H1 (cell line): Measurements from ENCODE around the gene ARPP21. TPM values are rescaled to one million over a fixed set of nuclear protein-coding genes. Genes with fewer than 3 reads are reported as not detected.

ENCODE experiments used
- CTCF ChIA-PET: fragments of 300-600 bp; sonication (Branson Sonifier 250); formaldehyde crosslinking; loops from one replicate; lab custom pipeline; 2021; ENCODE audit not compliant: partially characterized antibody; lab: Charles Lee
- POLR2A ChIA-PET: fragments of 300-600 bp; sonication (Branson Sonifier 250); formaldehyde crosslinking; loops from one replicate; lab custom pipeline; 2021; ENCODE audit warnings: inconsistent platforms; ENCODE audit not compliant: partially characterized antibody; lab: Charles Lee
- DNase-seq, 2 experiments: peaks; one replicate each; pipeline versions ENCODE4 v3.0.0 to v3.0.0-alpha.2; 2010 to 2022; ENCODE audit warnings: low spot score in 2 of 2, low read depth in 1 of 2, mixed read lengths in 1 of 2
- FAIRE-seq: peaks from 2 replicates; lab custom pipeline; 2011; peaks lifted over from hg19 to GRCh38; lab: Jason Lieb, UNC
- H2AFZ ChIP-seq: 2 replicates; pipeline ENCODE4 v1.8.1; 2012; ENCODE audit warnings: low read length, inconsistent platforms
- H2AK5ac ChIP-seq: 2 replicates; pipeline ENCODE4 v1.6.1; 2013; ENCODE audit warnings: low read depth, low read length
- H2BK120ac ChIP-seq: replicated peaks from 2 replicates; pipeline ENCODE3; 2013; ENCODE audit warnings: low read depth, low read length, inconsistent platforms
- H2BK12ac ChIP-seq: 2 replicates; pipeline ENCODE4 v1.6.1; 2013; ENCODE audit warnings: low read depth, low read length
- H2BK15ac ChIP-seq: 2 replicates; pipeline ENCODE4 v1.6.1; 2013; ENCODE audit warnings: low read length
- H2BK20ac ChIP-seq: 2 replicates; pipeline ENCODE4 v1.6.1; 2013; ENCODE audit warnings: low read length
- H2BK5ac ChIP-seq: 2 replicates; pipeline ENCODE4 v1.6.1; 2013; ENCODE audit warnings: low read depth, low read length
- H3K14ac ChIP-seq: 2 replicates; pipeline ENCODE4 v1.6.1; 2013; ENCODE audit warnings: inconsistent platforms; ENCODE audit not compliant: insufficient read length
- H3K18ac ChIP-seq: 2 replicates; pipeline ENCODE4 v1.6.1; 2013; ENCODE audit warnings: low read length; ENCODE audit errors: extremely low read depth
- H3K23ac ChIP-seq: 2 replicates; pipeline ENCODE4 v1.6.1; 2013; ENCODE audit warnings: inconsistent platforms; ENCODE audit not compliant: insufficient read length
- H3K23me2 ChIP-seq: 2 replicates; pipeline ENCODE4 v1.6.1; 2013; ENCODE audit warnings: low read depth, low read length
- H3K27ac ChIP-seq: 2 replicates; pipeline ENCODE4 v1.6.1; 2011; ENCODE audit warnings: low read depth, low read length, inconsistent platforms
- H3K27me3 ChIP-seq, 4 experiments: replicated peaks in 1 of 4; 1 replicate in 1 of 4; 2 replicates in 3 of 4; pipeline versions ENCODE4 v1.6.1 to v1.8.1; 2011 to 2013; ENCODE audit warnings: low read length in 3 of 4, mild to moderate bottlenecking in 3 of 4, inconsistent platforms in 2 of 4, mixed read lengths in 2 of 4, moderate library complexity in 1 of 4; ENCODE audit not compliant: control insufficient read depth in 3 of 4, insufficient read depth in 3 of 4; ENCODE audit errors: extremely low read depth in 1 of 4
- H3K36me3 ChIP-seq, 4 experiments: 2 replicates each; pipeline versions ENCODE4 v1.6.1 to v1.8.1; 2011 to 2013; ENCODE audit warnings: mild to moderate bottlenecking in 4 of 4, low read length in 3 of 4, moderate library complexity in 2 of 4, control low read depth in 1 of 4, inconsistent platforms in 1 of 4; ENCODE audit not compliant: insufficient read depth in 4 of 4, control insufficient read depth in 2 of 4
- H3K4ac ChIP-seq: replicated peaks from 2 replicates; pipeline ENCODE3; 2013; ENCODE audit warnings: low read length, low read depth, mixed read lengths, inconsistent platforms; ENCODE audit not compliant: insufficient read length
- H3K4me1 ChIP-seq, 4 experiments: replicated peaks in 1 of 4; 1 replicate in 1 of 4; 2 replicates in 3 of 4; pipeline versions ENCODE4 v1.6.1 to v1.8.1; 2011 to 2013; ENCODE audit warnings: low read length in 3 of 4, inconsistent platforms in 2 of 4, mixed read lengths in 1 of 4; ENCODE audit not compliant: insufficient read depth in 4 of 4, control insufficient read depth in 3 of 4
- H3K4me2 ChIP-seq, 2 experiments: 2 replicates each; pipeline versions ENCODE4 v1.6.1 to v1.8.1; 2011 to 2013; ENCODE audit warnings: low read depth in 2 of 2, low read length in 2 of 2, control low read depth in 1 of 2, inconsistent platforms in 1 of 2, mild to moderate bottlenecking in 1 of 2; ENCODE audit not compliant: insufficient read depth in 1 of 2
- H3K4me3 ChIP-seq, 4 experiments: fragments of 200-600, 300-600 bp in 1 of 4; sonication (generic), shearing (Covaris generic), sonication (Bioruptor Twin) in 1 of 4; 2 replicates each; pipeline versions ENCODE4 v1.5.1 to v1.8.1; 2011 to 2016; ENCODE audit warnings: low read length in 4 of 4, low read depth in 3 of 4, control low read depth in 2 of 4, inconsistent platforms in 2 of 4, mild to moderate bottlenecking in 2 of 4, mixed read lengths in 1 of 4, moderate library complexity in 1 of 4; ENCODE audit not compliant: insufficient read depth in 2 of 4; ENCODE audit errors: extremely low read depth in 1 of 4
- H3K56ac ChIP-seq: replicated peaks from 2 replicates; pipeline ENCODE3; 2013; ENCODE audit warnings: low read depth, mild to moderate bottlenecking, mixed read lengths, low read length, inconsistent platforms; ENCODE audit not compliant: insufficient read length
- H3K79me1 ChIP-seq: 2 replicates; pipeline ENCODE4 v1.6.1; 2013; ENCODE audit warnings: low read depth, low read length, control low read depth
- H3K79me2 ChIP-seq, 2 experiments: 2 replicates each; pipeline versions ENCODE4 v1.6.1 to v1.8.1; 2012 to 2013; ENCODE audit warnings: low read length in 2 of 2, mild to moderate bottlenecking in 2 of 2, inconsistent platforms in 1 of 2; ENCODE audit not compliant: insufficient read depth in 2 of 2, control insufficient read depth in 1 of 2
- H3K9ac ChIP-seq, 4 experiments: replicated peaks in 1 of 4; 1 replicate in 1 of 4; 2 replicates in 3 of 4; pipeline versions ENCODE4 v1.6.1 to v1.8.1; 2011 to 2013; ENCODE audit warnings: low read depth in 3 of 4, low read length in 3 of 4, control low read depth in 2 of 4, mild to moderate bottlenecking in 2 of 4, moderate library complexity in 2 of 4, inconsistent platforms in 1 of 4; ENCODE audit errors: extremely low read depth in 1 of 4
- H3K9me3 ChIP-seq, 2 experiments: 2 replicates each; pipeline versions ENCODE4 v1.6.1 to v1.8.1; 2012 to 2013; ENCODE audit warnings: mild to moderate bottlenecking in 2 of 2, moderate library complexity in 2 of 2, control low read depth in 1 of 2, inconsistent platforms in 1 of 2, low read depth in 1 of 2, low read length in 1 of 2, mixed read lengths in 1 of 2; ENCODE audit not compliant: insufficient read depth in 2 of 2
- H4K20me1 ChIP-seq, 2 experiments: replicated peaks in 1 of 2; 2 replicates each; pipeline versions ENCODE3 to v1.8.1; 2011 to 2013; ENCODE audit warnings: inconsistent platforms in 2 of 2, low read length in 2 of 2, mild to moderate bottlenecking in 1 of 2; ENCODE audit not compliant: insufficient read depth in 2 of 2, control insufficient read depth in 1 of 2
- H4K5ac ChIP-seq: 2 replicates; pipeline ENCODE4 v1.6.1; 2013; ENCODE audit warnings: low read length, low read depth, mixed read lengths, inconsistent platforms; ENCODE audit not compliant: insufficient read length
- H4K8ac ChIP-seq: 2 replicates; pipeline ENCODE4 v1.8.0; 2013; ENCODE audit warnings: mild to moderate bottlenecking, moderate library complexity, low read length, inconsistent platforms; ENCODE audit not compliant: insufficient read depth; ENCODE audit errors: extremely low read depth
- H4K91ac ChIP-seq: replicated peaks from 2 replicates; pipeline ENCODE3; 2013; ENCODE audit warnings: low read length, mixed read lengths, inconsistent platforms; ENCODE audit not compliant: insufficient read length
- CEBPB ChIP-seq: IDR thresholded peaks from 2 replicates; pipeline ENCODE4 v1.6.1; 2012; ENCODE audit warnings: low read depth, low read length
- CHD2 ChIP-seq: IDR thresholded peaks from 2 replicates; pipeline ENCODE4 v1.6.1; 2012; ENCODE audit warnings: low read length, improper control_type of control experiment
- E2F6 ChIP-seq: IDR thresholded peaks from 2 replicates; pipeline ENCODE4 v1.6.1; 2012; ENCODE audit warnings: inconsistent platforms
- FOSL1 ChIP-seq: IDR thresholded peaks from 2 replicates; pipeline ENCODE4 v1.6.1; 2011; ENCODE audit warnings: mild to moderate bottlenecking, low read depth, low read length, moderate library complexity; ENCODE audit not compliant: insufficient read depth
- HDAC2 ChIP-seq, 2 experiments: fragments of 300-600 bp in 1 of 2; sonication (generic) in 1 of 2; IDR thresholded peaks; 2 replicates each; pipeline ENCODE4 v1.6.1; 2011 to 2012; ENCODE audit warnings: low read depth in 2 of 2, low read length in 2 of 2, mild to moderate bottlenecking in 2 of 2, moderate library complexity in 2 of 2, borderline replicate concordance in 1 of 2, inconsistent platforms in 1 of 2
- JUN ChIP-seq: IDR thresholded peaks from 2 replicates; pipeline ENCODE4 v1.6.1; 2011; ENCODE audit warnings: low read depth, mild to moderate bottlenecking, improper control_type of control experiment, low read length
- KDM4A ChIP-seq: IDR thresholded peaks from one replicate; pipeline ENCODE4 v1.7.1; 2012; ENCODE audit warnings: low read depth, mild to moderate bottlenecking, moderate library complexity, low read length, inconsistent platforms; ENCODE audit not compliant: severe bottlenecking
- MAX ChIP-seq: IDR thresholded peaks from 2 replicates; pipeline ENCODE4 v1.6.1; 2012; ENCODE audit warnings: inconsistent platforms
- PHF8 ChIP-seq: fragments of 200-600 bp; sonication (generic); conservative IDR thresholded peaks from 2 replicates; pipeline ENCODE4 v1.7.1; 2012; ENCODE audit warnings: low read depth, mild to moderate bottlenecking, inconsistent platforms, low read length, moderate library complexity
- SP1 ChIP-seq: IDR thresholded peaks from 2 replicates; pipeline ENCODE4 v1.6.1; 2011; ENCODE audit warnings: low read depth, low read length
- TAF1 ChIP-seq: IDR thresholded peaks from 2 replicates; pipeline ENCODE4 v1.6.1; 2011; ENCODE audit warnings: mild to moderate bottlenecking, low read depth, low read length
- TBP ChIP-seq: IDR thresholded peaks from 2 replicates; pipeline ENCODE4 v1.6.1; 2011; ENCODE audit warnings: low read depth, low read length, improper control_type of control experiment
- TCF12 ChIP-seq: IDR thresholded peaks from 2 replicates; pipeline ENCODE4 v1.6.1; 2011; ENCODE audit warnings: low read depth, mild to moderate bottlenecking, low read length
- TEAD4 ChIP-seq: IDR thresholded peaks from 2 replicates; pipeline ENCODE4 v1.6.1; 2012; ENCODE audit warnings: low read depth, low read length, inconsistent platforms, mixed read lengths
- ZNF274 ChIP-seq: IDR thresholded peaks from 2 replicates; pipeline ENCODE4 v1.7.0; 2012; ENCODE audit warnings: low read length, borderline replicate concordance; ENCODE audit errors: extremely low read depth
- WGBS, 2 experiments: shearing (Covaris generic) in 1 of 2; methylation state at CpG; one replicate each; pipeline versions ENCODE4 v1.1.6 to v1.1.7; 2013 to 2015; ENCODE audit warnings: low lambda C conversion rate in 2 of 2, mixed read lengths in 2 of 2, inconsistent platforms in 1 of 2, low coverage in 1 of 2, missing lambda C conversion rate in 1 of 2; ENCODE audit not compliant: insufficient replicate concordance in 2 of 2, insufficient coverage in 1 of 2, insufficient read length in 1 of 2; ENCODE audit errors: extremely low coverage in 1 of 2, missing lambda C conversion rate in 1 of 2; 5-methylcytosine and 5-hydroxymethylcytosine counted together
- polyA plus RNA-seq, 7 experiments: library from polyadenylated mRNA; depleted of rRNA in 3 of 7; stranded (reverse) in 5 of 7; unstranded in 2 of 7; fragments of >200 nt in 5 of 7; fragments of 200-250 nt in 2 of 7; gene quantifications; 1 replicate in 5 of 7; 2 replicates in 1 of 7; 4 replicates in 1 of 7; pipeline versions ENCODE4 v1.2.1 to v1.2.3, GENCODE V29; 2011 to 2013; ENCODE audit warnings: missing spikeins in 2 of 7, mixed read lengths in 2 of 7
- total RNA-seq: library from RNA; stranded (reverse); fragmentation: NEBNext Ultra II Directional; extraction: Animal tissue kit (Norgen Biotek cat#: 25700); gene quantifications from 2 replicates; pipeline ENCODE4 v1.2.1, GENCODE V29; 2021

The ARPP21 gene
- total and polyA plus RNA-seq, 2 of the 8 experiments (the other 6 are each of a cell fraction or from before 2014, with no cell fraction given) = not detected

GRCh38 chr3:35814531-35814930 is 175.2 kb downstream of the ARPP21 start:
- no peak overlapping the region for H2BK20ac ChIP-seq
- no peaks in the 10 kb centered on the region for H3K79me2 ChIP-seq
- no peaks in the 10 kb centered on the region for H3K4me1 ChIP-seq
- 93% methylated on average over 4 of the region's 4 CpGs; no CpG with 5 or more reads in 1 of the 2 experiments for WGBS, 2 experiments
- no peak overlapping the region for H3K56ac ChIP-seq
- H2AFZ ChIP-seq = no peak overlapping the region
- DNase-seq = no peak
- H3K27me3 ChIP-seq = no peaks in the 10 kb centered on the region
- H2BK15ac ChIP-seq = no peak overlapping the region
- H4K5ac ChIP-seq = no peak overlapping the region
- no peak overlapping the region for H3K4ac ChIP-seq
- no peaks in the 10 kb centered on the region for H3K23me2 ChIP-seq
- H3K9me3 ChIP-seq = no peaks in the 10 kb centered on the region
- H2AK5ac ChIP-seq = no peak overlapping the region
- H3K27ac ChIP-seq = no peak overlapping the region
- H3K14ac ChIP-seq = no peak overlapping the region
- no peak overlapping the region for H2BK5ac ChIP-seq
- H4K8ac ChIP-seq = no peak overlapping the region
- H2BK120ac ChIP-seq = no peak overlapping the region
- no peak overlapping the region for H4K91ac ChIP-seq
- no peak overlapping the region for H3K4me3 ChIP-seq
- CTCF ChIA-PET = no interaction called here
- H3K36me3 ChIP-seq = no peaks in the 10 kb centered on the region
- H3K4me2 ChIP-seq = no peak overlapping the region
- no peak for FAIRE-seq
- H4K20me1 ChIP-seq = no peaks in the 10 kb centered on the region
- no peak overlapping the region for H3K23ac ChIP-seq
- no peak overlapping the region for H3K9ac ChIP-seq
- H2BK12ac ChIP-seq = no peak overlapping the region
- POLR2A ChIA-PET = no interaction called here
- H3K79me1 ChIP-seq = no peaks in the 10 kb centered on the region
- no peak overlapping the region for H3K18ac ChIP-seq
- no peak for TF ChIP-seq E2F6
- TF ChIP-seq SP1 = no peak
- TF ChIP-seq MAX = no peak
- no peak for TF ChIP-seq JUN
- no peak for TF ChIP-seq TAF1
- no peak for TF ChIP-seq CEBPB
- TF ChIP-seq TCF12 = no peak
- TF ChIP-seq TEAD4 = no peak
- no peak for TF ChIP-seq HDAC2 (IDR thresholded peaks at IDR 0.05; ENCODE audit: borderline replicate concordance in 1 of 2, low read depth in 2 of 2, low read length in 2 of 2)
- TF ChIP-seq ZNF274 = no peak
- no peak for TF ChIP-seq CHD2
- no peak for TF ChIP-seq TBP
- TF ChIP-seq KDM4A = no peak
- no peak for TF ChIP-seq PHF8
- no peak for TF ChIP-seq FOSL1
